ENCODE measurements around the gene SDK1.

- TF ChIP-seq CTCF (IDR thresholded peaks at IDR 0.05; ENCODE audit: control extremely low read depth in 1 of 3, insufficient read depth in 1 of 3, low read depth in 1 of 3, low read length in 3 of 3) = no peak
- no peak for TF ChIP-seq SIX5 (IDR thresholded peaks at IDR 0.05; ENCODE audit: low read depth, low read length)
- TF ChIP-seq POLR2A (IDR thresholded peaks at IDR 0.05; ENCODE audit: control extremely low read depth in 1 of 2, low read depth in 2 of 2, low read length in 2 of 2) = no peak
- TF ChIP-seq EZH2 (IDR thresholded peaks at IDR 0.05; ENCODE audit: low read depth, low read length, severe bottlenecking) = no peak
- no peak for TF ChIP-seq NANOG (IDR thresholded peaks at IDR 0.05; ENCODE audit: insufficient read depth, low read depth, low read length, poor library complexity, severe bottlenecking)
Measured at GRCh38 chr7:4222676-4223075, 921.6 kb downstream of the SDK1 start.
